Subcutaneous abdominal adipose tissue (tissue), 5 donors: ENCODE data around the gene TMEM238.

ENCODE experiments used
- H3K27ac ChIP-seq: one replicate; pipeline ENCODE4 v1.7.0; 2013; ENCODE audit warnings: low read depth, mild to moderate bottlenecking, inconsistent platforms, low read length, moderate library complexity
- H3K27me3 ChIP-seq, 5 donors: one replicate each; pipeline ENCODE4 v1.7.0; 2013; ENCODE audit warnings: low read length in 5 of 5, inconsistent platforms in 1 of 5; ENCODE audit not compliant: control insufficient read depth in 5 of 5, insufficient read depth in 4 of 5
- H3K36me3 ChIP-seq, 5 donors: one replicate each; pipeline ENCODE4 v1.7.0; 2013; ENCODE audit warnings: low read length in 5 of 5; ENCODE audit not compliant: control insufficient read depth in 5 of 5, insufficient read depth in 5 of 5
- H3K4me1 ChIP-seq, 5 donors: one replicate each; pipeline ENCODE4 v1.7.0; 2013; ENCODE audit warnings: low read length in 5 of 5, mild to moderate bottlenecking in 3 of 5, moderate library complexity in 1 of 5; ENCODE audit not compliant: control insufficient read depth in 5 of 5, insufficient read depth in 5 of 5
- H3K4me3 ChIP-seq, 5 donors: one replicate each; pipeline ENCODE4 v1.7.0; 2013; ENCODE audit warnings: low read length in 5 of 5, low read depth in 1 of 5
- H3K9ac ChIP-seq, 5 donors: one replicate each; pipeline ENCODE4 v1.7.0; 2013; ENCODE audit warnings: low read length in 5 of 5, mild to moderate bottlenecking in 4 of 5, moderate library complexity in 3 of 5
- H3K9me3 ChIP-seq, 5 donors: one replicate each; pipeline ENCODE4 v1.7.0; 2013; ENCODE audit warnings: low read length in 5 of 5; ENCODE audit not compliant: control insufficient read depth in 5 of 5
- donor health status: healthy.
- donor health status: healthy.
- donor health status: healthy.
- donor health status: healthy.
- donor health status: healthy.

TMEM238 gene

GRCh38 chr19:55358493-55358892 lies 25.6 kb downstream of the TMEM238 start:
- Histone ChIP-seq H3K4me3 (no peak overlapping the region), H3K4me1 (peaks cover 0 to 5% (median 4%) of the 10 kb centered on the region in 5 donors), H3K27ac (no peak overlapping the region), H3K36me3 (no peaks in the 10 kb centered on the region), H3K9ac (no peak overlapping the region), H3K9me3 (no peaks in the 10 kb centered on the region), H3K27me3 (peaks cover 4 to 23% (median 16%) of the 10 kb centered on the region in 5 donors)

- Histone ChIP-seq H3K36me3 (no peaks in the 10 kb centered on the region), H3K27me3 (peaks cover 26 to 48% (median 40%) of the 10 kb centered on the region in 5 donors), H3K4me1 (peaks cover 0 to 10% (median 9%) of the 10 kb centered on the region in 5 donors), H3K9ac (no peak overlapping the region), H3K9me3 (no peaks in the 10 kb centered on the region), H3K27ac (no peak overlapping the region), H3K4me3 (no peak overlapping the region)
Observed at GRCh38 chr19:55355213-55355821, 28.8 kb downstream of the TMEM238 start.

GRCh38 chr19:55354698-55355212 lies 29.3 kb downstream of the TMEM238 start, which contains the start of gene COX6B2:
TSS of gene COX6B2 (minus strand) at chr19:55354719. CDS start at chr19:55354521, 198 bp downstream.
- Histone ChIP-seq H3K9me3 (no peaks in the 10 kb centered on the region), H3K27ac (no peak within 1 kb of the TSS)

GRCh38 chr19:55353803-55354697 lies 30.0 kb downstream of the TMEM238 start:
- peaks cover 0 to 10% (median 9%) of the 10 kb centered on the region in 5 donors for H3K4me1 ChIP-seq
- H3K9ac ChIP-seq: no peak overlapping the region
- no peaks in the 10 kb centered on the region for H3K36me3 ChIP-seq
- no peak overlapping the region for H3K27ac ChIP-seq
- H3K4me3 ChIP-seq: peak overlapping the region in 4 of 5 donors; percentile 2 to 57 (median 42)
- no peaks in the 10 kb centered on the region for H3K9me3 ChIP-seq
- H3K27me3 ChIP-seq: peaks cover 26 to 51% (median 42%) of the 10 kb centered on the region in 5 donors

More at GRCh38 chr19:55354698-55355212, 29.3 kb downstream of the TMEM238 start, which contains the start of gene COX6B2:
- Histone ChIP-seq H3K4me3 (peak within 1 kb of the TSS in 4 of 5 donors; percentile 2 to 57 (median 42)), H3K9ac (no peak within 1 kb of the TSS), H3K4me1 (peaks cover 0 to 10% (median 9%) of the 10 kb centered on the region in 5 donors), H3K36me3 (no peaks in the 10 kb centered on the region), H3K27me3 (peaks cover 26 to 51% (median 42%) of the 10 kb centered on the region in 5 donors)

- H3K4me3 ChIP-seq: peak overlapping the region in 4 of 5 donors; percentile 2 to 57 (median 42)
- no peak overlapping the region for H3K9ac ChIP-seq
- peaks cover 0 to 3% (median 0%) of the 10 kb centered on the region in 5 donors for H3K36me3 ChIP-seq
- H3K27me3 ChIP-seq: peaks cover 26 to 51% (median 42%) of the 10 kb centered on the region in 5 donors
- no peaks in the 10 kb centered on the region for H3K9me3 ChIP-seq
- H3K27ac ChIP-seq: no peak overlapping the region
- peaks cover 0 to 10% (median 9%) of the 10 kb centered on the region in 5 donors for H3K4me1 ChIP-seq
Observed at GRCh38 chr19:55353356-55353802, 30.7 kb downstream of the TMEM238 start.

GRCh38 chr19:55352549-55353145 lies 31.4 kb downstream of the TMEM238 start:
- H3K4me3 ChIP-seq: no peak overlapping the region

DNA sequence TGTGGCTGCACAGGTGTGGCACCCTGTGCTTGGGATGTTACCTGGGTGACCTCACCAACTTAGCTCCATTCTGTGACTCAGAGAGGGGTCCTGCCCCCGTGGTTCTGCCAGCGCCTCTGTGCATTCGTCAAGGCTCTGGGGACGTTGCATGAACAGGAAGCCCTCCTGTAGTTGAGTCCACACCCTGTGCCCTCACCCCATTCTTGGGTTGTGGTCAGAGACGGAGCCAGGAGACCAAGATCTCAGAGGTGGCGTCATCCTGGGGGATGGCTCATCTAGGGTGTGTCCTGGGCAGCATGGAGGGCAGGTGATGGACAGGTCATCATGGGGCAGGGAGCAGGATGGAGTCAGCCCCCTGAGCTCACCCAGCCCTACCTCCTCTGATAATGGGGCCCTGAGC lies 32.1 kb downstream of the TMEM238 start:
- Histone ChIP-seq H3K4me1 (peaks cover 0 to 12% (median 9%) of the 10 kb centered on the region in 5 donors), H3K27ac (no peak overlapping the region), H3K27me3 (peaks cover 24 to 46% (median 36%) of the 10 kb centered on the region in 5 donors), H3K9me3 (no peaks in the 10 kb centered on the region), H3K36me3 (peaks cover 0 to 3% (median 0%) of the 10 kb centered on the region in 5 donors), H3K4me3 (no peak overlapping the region), H3K9ac (no peak overlapping the region)

More at GRCh38 chr19:55352549-55353145, 31.4 kb downstream of the TMEM238 start:
- H3K36me3 ChIP-seq: peaks cover 0 to 3% (median 0%) of the 10 kb centered on the region in 5 donors
- H3K27me3 ChIP-seq: peaks cover 26 to 51% (median 42%) of the 10 kb centered on the region in 5 donors
- H3K9me3 ChIP-seq: no peaks in the 10 kb centered on the region
- peaks cover 0 to 12% (median 9%) of the 10 kb centered on the region in 5 donors for H3K4me1 ChIP-seq
- H3K27ac ChIP-seq: no peak overlapping the region
- no peak overlapping the region for H3K9ac ChIP-seq

- Histone ChIP-seq H3K27me3 (peaks cover 22 to 45% (median 36%) of the 10 kb centered on the region in 5 donors), H3K4me3 (no peak overlapping the region), H3K4me1 (peaks cover 0 to 23% (median 20%) of the 10 kb centered on the region in 5 donors), H3K9me3 (no peaks in the 10 kb centered on the region), H3K36me3 (peaks cover 0 to 5% (median 0%) of the 10 kb centered on the region in 5 donors), H3K9ac (no peak overlapping the region), H3K27ac (no peak overlapping the region)
Observed at GRCh38 chr19:55350620-55351315, 33.3 kb downstream of the TMEM238 start.
